GM06990 (cell line): ENCODE results near the gene ANKRD39.

Source experiments
- DNase-seq: peaks from one replicate; pipeline ENCODE4 v3.0.0-alpha.2; 2011; ENCODE audit not compliant: insufficient read length; ENCODE audit errors: extremely low read depth
- H3K27me3 ChIP-seq: replicated peaks from 2 replicates; pipeline ENCODE4 v1.6.0; 2011; ENCODE audit warnings: low read length; ENCODE audit not compliant: control insufficient read depth, insufficient read depth
- H3K36me3 ChIP-seq: 2 replicates; pipeline ENCODE4 v1.5.1; 2011; ENCODE audit warnings: low read length; ENCODE audit not compliant: control insufficient read depth, insufficient read depth
- H3K4me3 ChIP-seq: replicated peaks from 2 replicates; pipeline ENCODE4 v1.5.1; 2011; ENCODE audit warnings: low read depth, mild to moderate bottlenecking, control low read depth, low read length
- TF ChIP-seq, protein P1 (sequence below): IDR thresholded peaks from 2 replicates; pipeline ENCODE4 v1.5.1; 2011; ENCODE audit warnings: low read length, control low read depth, mild to moderate bottlenecking, inconsistent platforms; ENCODE audit not compliant: insufficient read depth, poor library complexity, severe bottlenecking

ANKRD39 gene

DNA sequence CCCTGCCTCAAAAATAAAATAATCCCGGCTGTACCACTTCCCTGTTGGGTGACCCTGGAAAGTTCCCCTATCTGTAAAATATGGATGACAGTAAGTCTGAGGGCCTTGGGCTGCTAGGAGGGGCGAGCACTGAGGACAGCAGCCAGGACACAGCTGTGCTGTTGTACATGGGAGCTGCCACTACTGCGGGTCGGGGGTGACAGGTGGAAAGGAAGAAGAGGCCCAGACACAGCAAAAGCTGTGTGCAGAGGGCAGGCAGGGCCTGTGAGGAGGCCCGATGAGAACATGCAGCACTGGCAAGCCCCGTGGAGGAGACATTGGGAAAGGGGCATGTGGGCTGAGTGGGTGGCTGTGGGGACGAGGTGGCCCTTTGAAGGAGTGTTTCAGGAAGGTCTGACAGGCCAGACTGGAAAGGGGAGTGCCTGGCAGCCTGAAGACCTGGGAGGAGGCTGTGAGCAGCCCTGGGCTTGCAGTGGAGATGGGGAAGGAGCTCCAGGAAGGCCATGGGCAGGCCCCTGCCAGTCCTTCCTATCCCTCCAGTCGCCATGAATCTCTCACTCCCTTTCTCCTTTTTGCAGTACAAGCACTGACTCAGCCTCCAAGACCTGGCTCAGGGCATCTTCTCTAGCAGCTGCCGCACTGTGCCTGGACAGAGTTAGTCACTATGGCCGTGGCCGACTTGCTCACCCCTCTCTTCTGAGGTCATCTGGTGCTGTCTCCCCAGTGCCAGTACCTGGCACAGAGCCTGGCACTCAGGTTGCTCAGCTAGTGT, 41.0 kb upstream of the ANKRD39 start:
- no peak for DNase-seq
- Histone ChIP-seq H3K27me3 (peaks cover 2% of the 10 kb centered on the region; the same call in 1 of the 2 replicates), H3K4me3 (no peak overlapping the region), H3K36me3 (no peaks in the 10 kb centered on the region)
- TF ChIP-seq, protein P1, sequence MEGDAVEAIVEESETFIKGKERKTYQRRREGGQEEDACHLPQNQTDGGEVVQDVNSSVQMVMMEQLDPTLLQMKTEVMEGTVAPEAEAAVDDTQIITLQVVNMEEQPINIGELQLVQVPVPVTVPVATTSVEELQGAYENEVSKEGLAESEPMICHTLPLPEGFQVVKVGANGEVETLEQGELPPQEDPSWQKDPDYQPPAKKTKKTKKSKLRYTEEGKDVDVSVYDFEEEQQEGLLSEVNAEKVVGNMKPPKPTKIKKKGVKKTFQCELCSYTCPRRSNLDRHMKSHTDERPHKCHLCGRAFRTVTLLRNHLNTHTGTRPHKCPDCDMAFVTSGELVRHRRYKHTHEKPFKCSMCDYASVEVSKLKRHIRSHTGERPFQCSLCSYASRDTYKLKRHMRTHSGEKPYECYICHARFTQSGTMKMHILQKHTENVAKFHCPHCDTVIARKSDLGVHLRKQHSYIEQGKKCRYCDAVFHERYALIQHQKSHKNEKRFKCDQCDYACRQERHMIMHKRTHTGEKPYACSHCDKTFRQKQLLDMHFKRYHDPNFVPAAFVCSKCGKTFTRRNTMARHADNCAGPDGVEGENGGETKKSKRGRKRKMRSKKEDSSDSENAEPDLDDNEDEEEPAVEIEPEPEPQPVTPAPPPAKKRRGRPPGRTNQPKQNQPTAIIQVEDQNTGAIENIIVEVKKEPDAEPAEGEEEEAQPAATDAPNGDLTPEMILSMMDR: no peak

DNA sequence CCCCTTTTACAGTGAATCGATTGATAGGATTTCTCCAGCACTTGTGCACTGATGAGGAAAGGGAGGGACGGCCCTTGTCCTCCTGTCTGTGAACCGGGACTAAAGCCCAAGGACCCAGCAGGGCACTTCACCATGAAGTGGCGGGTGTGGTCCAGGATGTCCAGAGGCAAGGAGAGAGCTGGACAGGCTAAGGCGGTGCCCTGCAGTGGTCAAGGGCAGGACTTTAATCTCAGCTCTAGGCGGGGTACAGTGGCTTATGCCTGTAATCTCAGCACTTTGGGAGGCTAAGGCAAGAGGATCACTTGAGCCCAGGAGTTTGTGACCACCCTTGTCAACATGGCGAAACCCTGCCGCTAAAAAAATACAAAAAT, 40.3 kb upstream of the ANKRD39 start:
- Histone ChIP-seq H3K4me3 (no peak overlapping the region), H3K27me3 (peaks cover 2% of the 10 kb centered on the region; the same call in 1 of the 2 replicates), H3K36me3 (no peaks in the 10 kb centered on the region)
- TF ChIP-seq, protein P1: no peak
- no peak for DNase-seq

DNA sequence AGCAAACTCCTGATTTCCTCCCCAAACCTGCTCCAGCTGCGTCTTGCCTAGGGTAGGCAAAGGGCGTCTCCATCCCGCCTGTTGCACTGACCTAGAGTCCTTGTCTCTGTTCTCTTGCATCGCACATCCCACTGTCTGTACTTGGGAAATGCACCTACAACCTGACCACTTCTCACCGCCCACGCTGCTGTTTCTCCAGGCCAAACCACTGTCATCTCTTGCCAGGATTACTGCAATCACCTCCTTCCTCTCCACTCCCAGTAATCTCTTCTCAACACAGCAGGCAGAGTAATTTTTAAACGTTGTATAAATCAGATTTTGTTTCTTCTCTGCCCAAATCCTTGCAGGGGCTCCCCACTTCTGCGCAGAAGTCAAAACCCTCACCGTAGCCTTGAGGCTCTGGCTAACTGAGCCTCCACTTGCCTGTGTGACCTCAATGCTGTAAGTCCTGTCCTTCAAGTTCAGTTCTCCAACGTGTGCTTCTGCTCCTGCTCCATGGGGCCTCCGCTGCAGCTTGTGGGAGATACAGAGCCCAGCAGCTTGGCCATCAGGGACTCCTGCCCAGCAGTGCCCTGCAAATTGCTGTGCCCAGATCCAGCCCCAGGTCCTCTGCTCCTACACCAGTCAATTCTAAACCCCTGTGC, 39.8 kb upstream of the ANKRD39 start:
- TF ChIP-seq, protein P1: no peak
- Histone ChIP-seq H3K4me3 (no peak overlapping the region), H3K27me3 (peaks cover 2% of the 10 kb centered on the region; the same call in 1 of the 2 replicates), H3K36me3 (no peaks in the 10 kb centered on the region)
- DNase-seq: no peak

DNA sequence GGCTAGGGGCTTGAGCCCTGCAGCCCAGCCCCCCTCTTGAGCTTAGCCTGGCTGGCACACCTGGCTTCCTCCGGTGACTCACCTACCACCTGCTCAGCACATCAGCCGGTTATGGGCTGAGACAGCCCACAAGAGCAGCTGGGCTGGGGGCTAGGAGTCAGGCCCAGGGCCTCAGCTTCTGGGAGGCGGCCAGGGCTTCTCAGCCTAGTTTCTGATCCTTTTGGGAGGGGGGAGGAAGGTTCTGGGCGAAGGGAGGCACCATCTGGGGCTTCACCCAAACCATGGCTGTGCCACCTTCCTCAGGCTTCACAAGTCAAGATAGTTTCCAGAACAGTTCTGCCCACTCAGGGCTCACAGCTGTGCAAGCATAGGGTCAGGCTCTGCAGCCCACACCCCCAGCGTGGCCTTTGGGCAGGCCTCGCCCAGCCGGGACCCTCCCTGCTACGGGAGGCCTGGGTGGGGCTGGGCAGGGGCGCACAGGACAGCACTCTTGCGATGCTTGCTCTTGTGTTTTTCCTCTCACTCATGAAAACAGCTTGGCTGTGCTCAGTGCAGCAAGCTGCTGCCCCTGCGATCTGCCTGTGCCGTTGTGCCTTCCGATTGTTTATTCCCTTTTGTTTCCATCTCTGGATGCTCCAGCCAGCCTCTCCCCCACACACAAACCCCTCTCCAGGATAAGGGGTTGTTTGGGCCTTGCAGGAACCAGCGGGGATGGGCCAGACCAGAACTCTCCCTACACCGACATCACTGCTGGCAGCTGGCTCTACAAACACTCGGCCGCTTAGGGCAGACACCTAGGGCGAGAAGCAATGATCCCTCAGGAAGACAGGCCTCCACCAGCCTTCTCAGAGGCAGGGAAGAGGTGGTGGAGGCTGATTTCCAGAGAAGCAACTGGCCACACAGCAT, 38.2 kb upstream of the ANKRD39 start:
- Histone ChIP-seq H3K27me3 (peaks cover 2% of the 10 kb centered on the region; the same call in 1 of the 2 replicates), H3K4me3 (no peak overlapping the region), H3K36me3 (no peaks in the 10 kb centered on the region)
- TF ChIP-seq, protein P1: no peak
- DNase-seq: no peak

DNA sequence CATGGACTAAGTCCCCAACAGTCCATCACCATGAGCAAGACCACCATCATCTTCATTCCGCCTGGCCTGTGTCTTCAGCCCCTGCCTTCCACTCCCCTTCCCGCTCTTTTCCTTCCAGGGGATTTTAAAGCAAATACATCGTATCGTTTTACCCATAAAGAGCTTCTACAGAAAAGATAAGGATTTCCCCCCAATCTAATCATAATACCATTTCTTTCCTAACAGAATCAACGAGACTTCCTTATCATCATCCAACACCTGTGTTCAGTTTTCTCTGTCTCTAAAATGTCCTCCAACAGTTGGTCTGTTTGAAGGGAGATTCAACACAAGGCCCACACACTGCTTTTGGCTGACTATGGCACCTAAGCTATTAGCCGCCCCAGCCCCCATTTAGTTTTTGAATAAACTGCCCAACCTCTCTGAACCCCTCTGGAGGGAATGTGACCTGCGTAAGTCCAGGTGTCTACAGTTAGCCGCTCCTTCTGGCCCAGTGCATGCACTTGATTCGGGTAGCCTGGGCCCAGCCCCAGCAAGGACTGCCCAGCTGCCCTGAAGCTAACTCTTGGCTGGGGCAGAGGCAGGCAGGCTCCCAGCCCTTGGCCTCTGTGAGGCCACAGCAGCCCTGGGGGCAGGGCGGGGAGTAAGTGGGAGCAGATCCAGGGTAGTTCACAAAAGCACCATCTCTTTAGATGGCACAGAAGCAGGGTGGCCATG, 37.4 kb upstream of the ANKRD39 start:
- Histone ChIP-seq H3K36me3 (no peaks in the 10 kb centered on the region), H3K27me3 (peaks cover 2% of the 10 kb centered on the region; the same call in 1 of the 2 replicates), H3K4me3 (no peak overlapping the region)
- DNase-seq: no peak
- TF ChIP-seq, protein P1: no peak
